Ascending aorta (tissue), 2 donors: ENCODE measurements around the gene ANKLE1. TPM values are rescaled to one million over a fixed set of nuclear protein-coding genes. Genes with fewer than 3 reads are reported as not detected.
A peak's percentile ranks its signal among the peaks of the same experiment; 100 is the strongest.

Experiments used
- DNase-seq, 2 donors: peaks; one replicate each; pipeline ENCODE4 v3.0.0-alpha.2; 2019; ENCODE audit warnings: low spot score in 2 of 2
- H3K27ac ChIP-seq, 2 donors: fragments of 200-600 bp; sonication (generic); one replicate each; pipeline ENCODE4 v1.5.1; 2016 to 2017; ENCODE audit warnings: mild to moderate bottlenecking in 1 of 2
- H3K27me3 ChIP-seq: fragments of 200-600 bp; sonication (generic); one replicate; pipeline ENCODE4 v1.5.1; 2017
- H3K36me3 ChIP-seq, 2 donors: fragments of 200-600 bp; sonication (generic); one replicate each; pipeline ENCODE4 v1.5.1; 2016
- H3K4me1 ChIP-seq, 2 donors: fragments of 200-600 bp; sonication (generic); one replicate each; pipeline ENCODE4 v1.5.1; 2016 to 2017; ENCODE audit warnings: mild to moderate bottlenecking in 1 of 2
- H3K4me3 ChIP-seq, 2 donors: fragments of 200-600 bp; sonication (generic); one replicate each; pipeline ENCODE4 v1.5.1; 2016 to 2017; ENCODE audit warnings: mild to moderate bottlenecking in 1 of 2
- H3K9me3 ChIP-seq, 2 donors: fragments of 200-600 bp; sonication (generic); one replicate each; pipeline ENCODE4 v1.5.1; 2016
- intact Hi-C: fragments of 100-400 bp; cut with DNase I; formaldehyde crosslinking; loops from one replicate; pipeline ENCODE4 v1.15.1; 2023
- total RNA-seq: library from RNA; depleted of rRNA; stranded (reverse); fragments of >200 nt; gene quantifications from one replicate; pipeline ENCODE4 v1.1.0, GENCODE V29; 2016
- TF ChIP-seq, protein P1 (sequence below), 3 experiments: fragments of 200-600 bp in 2 of 3; fragments of 450-650 bp in 1 of 3; sonication (generic) in 2 of 3; IDR thresholded peaks; one replicate each; pipeline ENCODE4 v1.5.1; 2016 to 2019; ENCODE audit warnings: antibody characterized with exemption in 3 of 3, mild to moderate bottlenecking in 1 of 3, moderate library complexity in 1 of 3

ANKLE1 gene
- total RNA-seq, 1 donor from 2014 or later, result not detected

DNA sequence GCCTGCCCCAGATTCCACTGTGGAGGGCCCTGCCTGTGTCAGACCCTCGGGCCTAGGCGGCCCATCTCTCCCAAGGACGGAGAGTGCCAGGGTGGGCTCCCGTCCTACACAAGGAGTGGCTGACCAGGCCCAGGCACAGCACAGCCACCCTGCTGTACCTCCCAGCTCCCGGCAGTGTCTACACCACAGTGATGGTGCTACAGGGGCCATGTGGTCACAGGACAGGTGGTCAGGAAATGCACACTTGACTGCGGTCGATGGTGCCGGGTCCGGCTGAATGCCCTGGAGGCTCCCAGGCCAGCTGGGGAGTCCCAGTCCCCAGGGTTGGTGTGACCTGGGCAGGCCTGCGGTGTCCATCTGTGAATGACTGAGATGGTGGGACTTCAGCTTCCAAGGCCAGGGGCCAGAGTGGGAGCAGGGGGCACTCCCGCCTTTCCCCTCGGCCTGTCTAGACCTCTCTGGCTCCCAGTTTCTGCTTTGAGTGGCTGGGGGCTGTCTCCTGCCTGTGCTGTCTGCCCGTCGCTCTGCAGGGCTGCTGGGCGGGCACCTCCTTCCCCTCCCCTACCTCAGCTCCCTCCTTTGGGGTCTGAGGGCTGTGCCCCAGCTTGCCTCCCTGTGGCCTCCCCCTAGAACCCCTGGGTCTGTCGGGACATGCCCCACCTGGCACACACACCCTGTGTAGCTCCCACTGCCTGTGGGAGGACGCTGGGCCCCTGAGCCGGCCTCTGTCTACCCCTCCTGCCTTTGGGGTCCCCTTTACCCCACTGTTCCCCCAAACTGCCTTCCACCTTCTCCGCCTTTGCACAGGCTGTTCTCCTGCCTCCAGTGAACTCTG lies 40.2 kb downstream of the ANKLE1 start:
- H3K4me1 ChIP-seq, result peaks cover 13 to 18% of the 10 kb centered on the region in 2 donors
- TF ChIP-seq, protein P1, sequence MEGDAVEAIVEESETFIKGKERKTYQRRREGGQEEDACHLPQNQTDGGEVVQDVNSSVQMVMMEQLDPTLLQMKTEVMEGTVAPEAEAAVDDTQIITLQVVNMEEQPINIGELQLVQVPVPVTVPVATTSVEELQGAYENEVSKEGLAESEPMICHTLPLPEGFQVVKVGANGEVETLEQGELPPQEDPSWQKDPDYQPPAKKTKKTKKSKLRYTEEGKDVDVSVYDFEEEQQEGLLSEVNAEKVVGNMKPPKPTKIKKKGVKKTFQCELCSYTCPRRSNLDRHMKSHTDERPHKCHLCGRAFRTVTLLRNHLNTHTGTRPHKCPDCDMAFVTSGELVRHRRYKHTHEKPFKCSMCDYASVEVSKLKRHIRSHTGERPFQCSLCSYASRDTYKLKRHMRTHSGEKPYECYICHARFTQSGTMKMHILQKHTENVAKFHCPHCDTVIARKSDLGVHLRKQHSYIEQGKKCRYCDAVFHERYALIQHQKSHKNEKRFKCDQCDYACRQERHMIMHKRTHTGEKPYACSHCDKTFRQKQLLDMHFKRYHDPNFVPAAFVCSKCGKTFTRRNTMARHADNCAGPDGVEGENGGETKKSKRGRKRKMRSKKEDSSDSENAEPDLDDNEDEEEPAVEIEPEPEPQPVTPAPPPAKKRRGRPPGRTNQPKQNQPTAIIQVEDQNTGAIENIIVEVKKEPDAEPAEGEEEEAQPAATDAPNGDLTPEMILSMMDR (IDR thresholded peaks at IDR 0.05), result no peak
- no peaks in the 10 kb centered on the region for H3K9me3 ChIP-seq
- H3K4me3 ChIP-seq, result no peak overlapping the region
- no peak overlapping the region for H3K27ac ChIP-seq
- peaks cover 32 to 33% of the 10 kb centered on the region in 2 donors for H3K36me3 ChIP-seq
- DNase-seq, result no peak
- intact Hi-C loops, result no loop called here
- H3K27me3 ChIP-seq, result no peaks in the 10 kb centered on the region

DNA sequence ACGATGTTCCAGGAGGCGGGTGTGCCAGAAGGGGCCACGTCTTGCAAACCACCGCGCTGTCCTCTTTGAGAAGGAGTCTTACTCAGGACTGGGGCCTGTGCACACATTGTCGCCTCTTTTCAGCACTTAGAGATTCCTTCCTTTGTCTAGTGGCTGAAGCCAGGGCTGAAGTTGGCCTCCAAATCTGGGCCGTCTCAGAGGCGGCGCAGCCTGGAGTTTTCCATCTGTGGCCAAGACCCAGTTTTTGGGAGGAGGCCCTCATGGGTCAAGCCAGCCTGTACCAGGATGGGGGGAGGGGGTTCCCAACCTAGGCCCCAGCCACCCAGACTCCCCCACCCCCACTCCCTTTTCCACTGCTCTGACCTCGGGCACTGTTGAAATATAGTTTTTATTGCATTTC lies 41.2 kb downstream of the ANKLE1 start:
- Histone ChIP-seq H3K4me3 (peak overlapping the region in 1 of 2 donors; percentile 51), H3K4me1 (peaks cover 13 to 18% of the 10 kb centered on the region in 2 donors), H3K27me3 (no peaks in the 10 kb centered on the region), H3K27ac (peak overlapping the region; percentile 0 to 1), H3K9me3 (no peaks in the 10 kb centered on the region), H3K36me3 (peaks cover 30 to 33% of the 10 kb centered on the region in 2 donors)
- TF ChIP-seq, protein P1 (IDR thresholded peaks at IDR 0.05), result no peak
- no peak for DNase-seq
- intact Hi-C loops, result no loop called here

DNA sequence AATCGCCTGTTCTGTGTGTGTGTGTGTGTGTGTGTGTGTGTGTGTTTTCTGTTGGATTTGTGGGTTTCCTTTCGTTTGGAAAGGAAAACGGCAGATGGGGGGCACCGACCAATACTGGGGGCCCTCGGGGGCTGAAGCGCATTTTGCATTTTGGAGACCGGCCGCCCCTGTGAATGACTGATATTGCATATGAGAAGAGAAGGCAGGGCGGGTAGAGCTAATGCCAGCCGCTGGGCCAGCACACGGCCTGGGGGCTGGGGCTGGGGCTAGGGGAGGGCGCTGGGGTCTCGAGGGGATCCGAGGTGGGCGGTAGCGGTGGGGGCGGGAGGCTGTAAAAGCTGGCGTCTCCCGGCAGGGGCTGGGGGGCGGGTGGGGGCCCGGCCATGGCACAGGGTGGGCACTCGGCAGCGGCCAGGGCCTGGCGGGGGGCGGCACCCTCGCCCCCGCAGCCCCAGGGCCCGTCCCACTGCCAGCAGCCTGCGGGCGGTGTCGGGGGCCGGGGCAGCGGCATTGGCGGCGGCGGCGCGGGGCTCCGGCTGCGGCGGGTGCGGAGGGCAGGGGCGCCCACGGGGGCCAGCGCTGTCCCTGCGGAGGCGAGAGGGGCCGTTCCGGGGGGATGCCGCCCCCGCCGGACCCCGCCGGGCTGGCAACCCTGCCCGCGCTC lies 41.7 kb downstream of the ANKLE1 start:
- TF ChIP-seq, protein P1 (IDR thresholded peaks at IDR 0.05), result no peak
- no peaks in the 10 kb centered on the region for H3K9me3 ChIP-seq
- H3K36me3 ChIP-seq, result peaks cover 30 to 33% of the 10 kb centered on the region in 2 donors
- peak overlapping the region in 1 of 2 donors; percentile 39 for H3K27ac ChIP-seq
- peak overlapping the region; percentile 17 to 51 for H3K4me3 ChIP-seq
- no peaks in the 10 kb centered on the region for H3K27me3 ChIP-seq
- peaks cover 13 to 18% of the 10 kb centered on the region in 2 donors for H3K4me1 ChIP-seq
- no peak for DNase-seq
- intact Hi-C loops, result no loop called here

DNA sequence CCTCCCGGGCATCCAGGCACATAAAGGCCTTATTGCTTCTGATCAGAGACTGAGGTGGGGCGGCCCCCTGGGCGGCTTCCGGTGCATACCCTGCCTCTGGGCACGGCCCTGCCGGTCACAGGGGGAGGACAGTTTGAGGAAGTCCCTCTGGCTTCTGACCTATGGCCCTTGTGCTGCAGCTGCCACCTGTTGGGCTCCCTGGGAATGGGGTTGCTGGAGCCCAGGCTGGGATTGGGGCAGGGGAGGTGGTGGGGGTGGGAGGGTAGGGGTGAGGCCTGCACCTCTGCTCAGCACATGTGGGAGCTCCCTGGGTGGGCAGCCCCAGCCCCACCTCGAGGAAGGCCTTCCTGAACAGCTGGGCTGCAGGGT lies 42.2 kb downstream of the ANKLE1 start:
- no peak for DNase-seq

DNA sequence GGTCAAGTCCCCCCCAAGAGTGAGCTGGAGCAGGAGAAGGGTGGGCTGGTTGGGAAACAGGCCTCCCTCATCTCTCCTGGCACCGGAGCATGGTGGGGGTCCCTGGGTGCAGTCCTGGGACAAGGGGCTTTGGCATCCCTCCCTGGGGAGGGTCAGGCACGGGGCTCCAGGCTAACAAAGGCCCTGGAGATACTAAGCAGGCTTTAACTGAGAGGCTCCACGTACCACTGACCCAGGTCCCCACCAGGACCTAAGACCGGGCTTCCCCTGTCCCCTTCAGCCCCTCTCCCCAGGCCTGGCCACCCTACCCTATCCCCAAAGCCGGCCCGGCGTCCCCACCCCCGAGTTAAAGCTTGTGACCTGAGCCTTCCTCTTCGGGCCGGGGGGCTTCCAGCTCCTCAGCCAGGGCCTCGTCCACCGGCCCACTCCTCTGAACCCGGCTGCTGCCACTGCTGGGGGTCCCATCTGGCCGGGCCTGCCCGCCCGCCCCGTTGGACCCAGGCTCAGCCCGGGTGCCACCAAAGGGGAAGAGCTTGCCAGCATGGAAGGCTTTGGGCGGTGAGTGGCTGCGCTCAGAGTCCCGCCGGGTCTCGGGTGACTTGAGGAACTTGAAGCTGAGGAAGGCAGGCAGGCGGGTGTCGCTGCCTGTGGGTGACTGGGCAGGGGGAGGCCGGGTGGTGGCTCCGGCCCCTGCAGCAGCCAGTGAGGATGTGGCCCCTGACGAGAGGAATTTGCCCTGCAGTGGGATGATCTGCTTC lies 42.8 kb downstream of the ANKLE1 start:
- Histone ChIP-seq H3K4me3 (no peak overlapping the region), H3K27me3 (no peaks in the 10 kb centered on the region), H3K27ac (peak overlapping the region in 1 of 2 donors; percentile 39), H3K4me1 (peaks cover 13 to 18% of the 10 kb centered on the region in 2 donors), H3K36me3 (peaks cover 23 to 24% of the 10 kb centered on the region in 2 donors), H3K9me3 (no peaks in the 10 kb centered on the region)
- DNase-seq, result no peak
- TF ChIP-seq, protein P1 (IDR thresholded peaks at IDR 0.05), result no peak
- intact Hi-C loops, result no loop called here

More for the DNA sequence above, 42.2 kb downstream of the ANKLE1 start:
- intact Hi-C loops, result no loop called here
- peak overlapping the region; percentile 17 to 51 for H3K4me3 ChIP-seq
- H3K4me1 ChIP-seq, result peaks cover 13 to 18% of the 10 kb centered on the region in 2 donors
- TF ChIP-seq, protein P1 (IDR thresholded peaks at IDR 0.05), result no peak
- no peaks in the 10 kb centered on the region for H3K9me3 ChIP-seq
- peaks cover 29% of the 10 kb centered on the region in 2 donors for H3K36me3 ChIP-seq
- H3K27me3 ChIP-seq, result no peaks in the 10 kb centered on the region
- H3K27ac ChIP-seq, result peak overlapping the region in 1 of 2 donors; percentile 39
